Spleen (tissue), 11 donors: ENCODE measurements around the gene LRRC56. TPM values are rescaled to one million over a fixed set of nuclear protein-coding genes. Genes with fewer than 3 reads are reported as not detected.

Experiments
- DNase-seq: peaks from one replicate; pipeline ENCODE4 v3.0.0-alpha.2; 2020
- H3K27ac ChIP-seq, 8 donors: fragments of 200-600 bp; sonication (generic) in 7 of 8; 1 replicate in 4 of 8; 2 replicates in 4 of 8; pipeline versions ENCODE4 v1.5.0 to v1.8.0; 2016 to 2021; ENCODE audit warnings: inconsistent platforms in 4 of 8, mild to moderate bottlenecking in 4 of 8, moderate library complexity in 1 of 8
- H3K27me3 ChIP-seq, 7 donors: fragments of 200-600 bp; sonication (generic) in 6 of 7; replicated peaks in 1 of 7; 1 replicate in 4 of 7; 2 replicates in 3 of 7; pipeline versions ENCODE4 v1.5.0 to v1.8.0; 2016 to 2021; ENCODE audit warnings: inconsistent platforms in 3 of 7, mild to moderate bottlenecking in 1 of 7
- H3K36me3 ChIP-seq, 6 donors: fragments of 200-600 bp; sonication (generic) in 5 of 6; 1 replicate in 4 of 6; 2 replicates in 2 of 6; pipeline versions ENCODE4 v1.5.0 to v1.8.0; 2016 to 2021; ENCODE audit warnings: inconsistent platforms in 2 of 6
- H3K4me1 ChIP-seq, 6 donors: fragments of 200-600 bp; sonication (generic) in 5 of 6; 1 replicate in 3 of 6; 2 replicates in 3 of 6; pipeline versions ENCODE4 v1.5.0 to v1.8.0; 2016 to 2021; ENCODE audit warnings: inconsistent platforms in 3 of 6
- H3K4me3 ChIP-seq, 8 donors: fragments of 200-600 bp; sonication (generic) in 7 of 8; 1 replicate in 4 of 8; 2 replicates in 4 of 8; pipeline versions ENCODE4 v1.5.0 to v1.8.0; 2016 to 2021; ENCODE audit warnings: inconsistent platforms in 4 of 8, mild to moderate bottlenecking in 4 of 8, moderate library complexity in 2 of 8
- H3K9me3 ChIP-seq, 8 donors: fragments of 200-600 bp; sonication (generic) in 7 of 8; 1 replicate in 4 of 8; 2 replicates in 4 of 8; pipeline versions ENCODE4 v1.5.0 to v1.8.0; 2016 to 2021; ENCODE audit warnings: inconsistent platforms in 4 of 8
- POLR2A ChIP-seq, 3 donors: fragments of 450-650 bp; IDR thresholded peaks; one replicate each; pipeline ENCODE4 v1.5.1; 2017; ENCODE audit warnings: antibody characterized with exemption in 3 of 3, mild to moderate bottlenecking in 1 of 3
- POLR2AphosphoS5 ChIP-seq, 3 donors: sonication (generic); formaldehyde crosslinking; IDR thresholded peaks; one replicate each; pipeline ENCODE4 v1.5.1; 2017; ENCODE audit warnings: antibody characterized with exemption in 3 of 3
- WGBS, 5 donors: extraction: QIAGEN DNeasy Blood & Tissue Kit in 3 of 5; methylation state at CpG; one replicate each; pipeline versions ENCODE4 v1.1.5 to v1.1.7; 2013 to 2018; 5-methylcytosine and 5-hydroxymethylcytosine counted together
- intact Hi-C: fragments of 100-400 bp; cut with DNase I; formaldehyde crosslinking; loops from one replicate; pipeline ENCODE4 v1.15.0; 2023; ENCODE audit warnings: low total_unique reads
- polyA plus RNA-seq, 3 donors: library from polyadenylated mRNA; stranded (reverse); fragments of 200-250 nt; gene quantifications; one replicate each; pipeline ENCODE4 v1.2.1, GENCODE V29; 2013
- total RNA-seq, 7 donors: library from RNA; depleted of rRNA in 3 of 7; stranded (reverse); fragments of >200 nt in 3 of 7; fragmentation: NEBNext Ultra II Directional in 4 of 7; extraction: Animal tissue kit (Norgen Biotek cat#: 25700) in 4 of 7; gene quantifications; one replicate each; pipeline versions ENCODE4 v1.1.0 to v1.2.1, GENCODE V29; 2016 to 2021
- TF ChIP-seq, protein P1 (sequence below), 11 experiments: fragments of 200-600 bp in 7 of 11; fragments of 450-650 bp in 4 of 11; sonication (generic) in 4 of 11; IDR thresholded peaks in 8 of 11; conservative IDR thresholded peaks in 3 of 11; 1 replicate in 7 of 11; 2 replicates in 4 of 11; pipeline versions ENCODE4 v1.4.0 to v1.8.0; 2016 to 2021; ENCODE audit warnings: antibody characterized with exemption in 11 of 11, inconsistent platforms in 4 of 11, mild to moderate bottlenecking in 1 of 11
- donor health status: healthy with polysubstance abuse.
- donor health status: DM: no; HTN: no; CAD: no; lungs with moderate emphysema.
- donor health status: DM: no; HTN: no; CAD: no.
- donor health status: Bipolar disorder and iron deficiency.
- donor health status: healthy.
- donor health status: DM: no; HTN: no; CAD: no.
- donor health status: DM: yes; HTN: yes; CAD: no.

Gene LRRC56
- total and polyA plus RNA-seq, 10 donors, result 1.0 to 4.6 (median 2.3) TPM

GRCh38 chr11:579830-580601 lies 42.7 kb downstream of the LRRC56 start:
- peaks cover 31 to 62% (median 52%) of the 10 kb centered on the region in 6 donors for H3K4me1 ChIP-seq
- peaks cover 0 to 55% (median 33%) of the 10 kb centered on the region in 6 donors for H3K36me3 ChIP-seq
- 71 to 81% (median 78%) methylated on average over 16 to 20 of the region's 20 CpGs for WGBS, 5 donors
- TF ChIP-seq POLR2A (IDR thresholded peaks at IDR 0.05) (no peak), POLR2AphosphoS5 (IDR thresholded peaks at IDR 0.05) (no peak)
- TF ChIP-seq, protein P1, sequence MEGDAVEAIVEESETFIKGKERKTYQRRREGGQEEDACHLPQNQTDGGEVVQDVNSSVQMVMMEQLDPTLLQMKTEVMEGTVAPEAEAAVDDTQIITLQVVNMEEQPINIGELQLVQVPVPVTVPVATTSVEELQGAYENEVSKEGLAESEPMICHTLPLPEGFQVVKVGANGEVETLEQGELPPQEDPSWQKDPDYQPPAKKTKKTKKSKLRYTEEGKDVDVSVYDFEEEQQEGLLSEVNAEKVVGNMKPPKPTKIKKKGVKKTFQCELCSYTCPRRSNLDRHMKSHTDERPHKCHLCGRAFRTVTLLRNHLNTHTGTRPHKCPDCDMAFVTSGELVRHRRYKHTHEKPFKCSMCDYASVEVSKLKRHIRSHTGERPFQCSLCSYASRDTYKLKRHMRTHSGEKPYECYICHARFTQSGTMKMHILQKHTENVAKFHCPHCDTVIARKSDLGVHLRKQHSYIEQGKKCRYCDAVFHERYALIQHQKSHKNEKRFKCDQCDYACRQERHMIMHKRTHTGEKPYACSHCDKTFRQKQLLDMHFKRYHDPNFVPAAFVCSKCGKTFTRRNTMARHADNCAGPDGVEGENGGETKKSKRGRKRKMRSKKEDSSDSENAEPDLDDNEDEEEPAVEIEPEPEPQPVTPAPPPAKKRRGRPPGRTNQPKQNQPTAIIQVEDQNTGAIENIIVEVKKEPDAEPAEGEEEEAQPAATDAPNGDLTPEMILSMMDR (IDR thresholded peaks at IDR 0.05 in 8 of 11, conservative IDR thresholded peaks at IDR 0.05 in 3 of 11), result no peak
- H3K27me3 ChIP-seq, result peaks cover 0 to 6% (median 5%) of the 10 kb centered on the region in 7 donors
- no peak for DNase-seq
- intact Hi-C loops, result no loop called here
- no peak overlapping the region for H3K4me3 ChIP-seq
- H3K9me3 ChIP-seq, result no peaks in the 10 kb centered on the region
- no peak overlapping the region for H3K27ac ChIP-seq

GRCh38 chr11:581342-581741 lies 44.0 kb downstream of the LRRC56 start:
- Histone ChIP-seq H3K9me3 (no peaks in the 10 kb centered on the region), H3K27me3 (no peaks in the 10 kb centered on the region), H3K36me3 (peaks cover 0 to 65% (median 40%) of the 10 kb centered on the region in 6 donors), H3K4me1 (peaks cover 31 to 58% (median 47%) of the 10 kb centered on the region in 6 donors), H3K4me3 (no peak overlapping the region), H3K27ac (no peak overlapping the region)
- WGBS, 5 donors, result 86 to 89% (median 88%) methylated on average over 14 of the region's 14 CpGs
- TF ChIP-seq POLR2AphosphoS5 (IDR thresholded peaks at IDR 0.05) (no peak), POLR2A (IDR thresholded peaks at IDR 0.05) (no peak)
- TF ChIP-seq, protein P1 (IDR thresholded peaks at IDR 0.05 in 8 of 11, conservative IDR thresholded peaks at IDR 0.05 in 3 of 11), result no peak
- no peak for DNase-seq
- intact Hi-C loops, result no loop called here

DNA sequence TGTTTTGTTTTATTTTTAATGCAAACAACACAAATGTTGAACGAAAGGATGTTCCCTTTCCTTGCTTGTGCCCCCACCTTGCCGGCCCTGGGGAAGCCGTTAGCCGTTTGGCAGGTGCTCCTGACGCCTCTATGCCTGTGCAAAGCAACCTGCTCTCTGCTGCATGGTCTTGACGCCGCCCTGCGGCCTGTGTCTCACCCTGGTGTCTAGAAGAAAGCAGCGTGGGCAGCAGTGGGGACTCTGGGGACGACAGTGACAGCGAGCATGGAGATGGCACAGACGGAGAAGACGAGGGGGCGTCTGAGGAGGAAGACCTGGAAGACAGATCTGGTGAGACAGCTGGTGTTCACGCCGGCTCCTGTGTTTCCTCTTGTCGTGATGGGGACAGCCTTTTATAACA lies 44.4 kb downstream of the LRRC56 start:
- DNase-seq, result no peak
- H3K27ac ChIP-seq, result no peak overlapping the region
- peaks cover 0 to 69% (median 44%) of the 10 kb centered on the region in 6 donors for H3K36me3 ChIP-seq
- no peaks in the 10 kb centered on the region for H3K27me3 ChIP-seq
- WGBS, 5 donors, result 83 to 91% (median 89%) methylated on average over 17 of the region's 17 CpGs
- no peaks in the 10 kb centered on the region for H3K9me3 ChIP-seq
- TF ChIP-seq POLR2A (IDR thresholded peaks at IDR 0.05) (no peak), POLR2AphosphoS5 (IDR thresholded peaks at IDR 0.05) (no peak)
- TF ChIP-seq, protein P1 (IDR thresholded peaks at IDR 0.05 in 8 of 11, conservative IDR thresholded peaks at IDR 0.05 in 3 of 11), result no peak
- peaks cover 31 to 62% (median 47%) of the 10 kb centered on the region in 6 donors for H3K4me1 ChIP-seq
- intact Hi-C loops, result no loop called here
- H3K4me3 ChIP-seq, result no peak overlapping the region

- no peaks in the 10 kb centered on the region for H3K27me3 ChIP-seq
- H3K27ac ChIP-seq, result no peak overlapping the region
- 94 to 100% (median 98%) methylated on average over 7 to 10 of the region's 10 CpGs for WGBS, 5 donors
- no peak for DNase-seq
- no peak overlapping the region for H3K4me3 ChIP-seq
- TF ChIP-seq, protein P1 (IDR thresholded peaks at IDR 0.05 in 8 of 11, conservative IDR thresholded peaks at IDR 0.05 in 3 of 11), result no peak
- TF ChIP-seq POLR2AphosphoS5 (IDR thresholded peaks at IDR 0.05), result peak in 1 of 3 donors; percentile 25
- intact Hi-C loops, result no loop called here
- H3K9me3 ChIP-seq, result no peaks in the 10 kb centered on the region
- peaks cover 13 to 59% (median 31%) of the 10 kb centered on the region in 6 donors for H3K4me1 ChIP-seq
- peaks cover 0 to 82% (median 69%) of the 10 kb centered on the region in 6 donors for H3K36me3 ChIP-seq
Observed at GRCh38 chr11:584287-584686, 47.0 kb downstream of the LRRC56 start.
